PC-9 (cell line): ENCODE data around the gene COG4.

Source experiments
- CTCF ChIP-seq: fragments of 200-600 bp; sonication (generic); conservative IDR thresholded peaks from 2 replicates; pipeline ENCODE4 v1.6.1; 2017; ENCODE audit warnings: mixed run types, antibody characterized with exemption, mild to moderate bottlenecking, moderate library complexity
- EZH2 ChIP-seq: fragments of 200-600 bp; sonication (generic); IDR thresholded peaks from 2 replicates; pipeline ENCODE4 v1.8.0; 2017; ENCODE audit warnings: antibody characterized with exemption, low read depth

- TF ChIP-seq CTCF (no peak), EZH2 (no peak)
Measured at GRCh38 chr16:70474320-70475053, 48.9 kb downstream of the COG4 start.
